ENCODE results near the gene COL5A2. TPM values are rescaled to one million over a fixed set of nuclear protein-coding genes. Genes with fewer than 3 reads are reported as not detected.

The COL5A2 gene
- total RNA-seq, 1 donor from 2014 or later: 64.2 TPM

DNA sequence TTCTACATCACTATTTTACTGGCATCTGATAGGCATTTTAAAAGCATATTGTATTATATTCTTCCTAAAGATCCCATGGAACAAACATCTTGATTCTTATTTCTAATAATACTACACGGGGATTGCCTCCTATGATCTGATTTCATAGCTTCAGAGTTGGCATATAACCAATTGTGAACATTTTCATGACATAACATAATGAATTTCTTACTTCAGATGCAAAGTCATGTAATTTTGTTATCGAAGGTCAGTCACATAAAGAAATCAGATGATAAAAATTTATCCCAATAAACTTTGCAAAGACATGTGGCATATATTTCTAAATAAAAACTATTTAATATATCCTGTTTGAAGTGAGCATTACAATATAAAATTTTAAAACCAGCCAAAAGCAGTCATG is 93.3 kb downstream of the COL5A2 start:
- no peak for DNase-seq (ENCODE audit: low spot score in 2 of 2)
- intact Hi-C loops (cut with DNase I): no loop called here
- Histone ChIP-seq H3K4me3 (no peak overlapping the region), H3K36me3 (peaks cover 23 to 46% of the 10 kb centered on the region in 2 donors), H3K27ac (no peak overlapping the region), H3K4me1 (no peaks in the 10 kb centered on the region), H3K27me3 (no peaks in the 10 kb centered on the region), H3K9me3 (no peaks in the 10 kb centered on the region)
- TF ChIP-seq CTCF (IDR thresholded peaks at IDR 0.05): no peak

DNA sequence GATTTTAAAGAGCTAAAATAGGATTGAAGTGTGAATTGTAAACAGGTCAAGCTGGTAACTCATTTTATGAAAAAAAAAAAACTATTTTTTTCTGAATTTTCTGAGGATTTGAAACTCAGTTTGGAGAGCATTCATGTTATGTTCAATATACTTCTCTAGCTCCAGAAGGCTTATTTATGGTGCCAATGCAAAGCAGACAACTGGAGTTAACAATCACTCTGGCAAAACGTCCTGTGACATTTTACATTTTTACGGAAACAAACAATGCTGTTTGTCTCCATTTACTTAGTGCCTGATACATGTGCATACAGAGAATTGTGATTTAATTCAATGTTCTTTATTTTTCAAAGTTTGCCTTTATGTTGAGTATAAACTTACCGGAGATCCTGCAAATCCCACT is 96.0 kb downstream of the COL5A2 start:
- DNase-seq (ENCODE audit: low spot score in 2 of 2): no peak
- Histone ChIP-seq H3K27me3 (no peaks in the 10 kb centered on the region), H3K4me1 (no peaks in the 10 kb centered on the region), H3K9me3 (no peaks in the 10 kb centered on the region), H3K36me3 (peaks cover 29 to 54% of the 10 kb centered on the region in 2 donors), H3K27ac (no peak overlapping the region), H3K4me3 (no peak overlapping the region)
- no peak for TF ChIP-seq CTCF (IDR thresholded peaks at IDR 0.05)
- intact Hi-C loops (cut with DNase I): no loop called here

- DNase-seq (ENCODE audit: low spot score in 2 of 2): no peak
- H3K27me3 ChIP-seq: no peaks in the 10 kb centered on the region
- no peak for TF ChIP-seq CTCF (IDR thresholded peaks at IDR 0.05)
- no peak overlapping the region for H3K27ac ChIP-seq
- no peaks in the 10 kb centered on the region for H3K9me3 ChIP-seq
- H3K36me3 ChIP-seq: peaks cover 31 to 59% of the 10 kb centered on the region in 2 donors
- H3K4me3 ChIP-seq: no peak overlapping the region
- intact Hi-C loops (cut with DNase I): no loop called here
- H3K4me1 ChIP-seq: no peaks in the 10 kb centered on the region
Measured at GRCh38 chr2:189083106-189083505, 96.5 kb downstream of the COL5A2 start.

DNA sequence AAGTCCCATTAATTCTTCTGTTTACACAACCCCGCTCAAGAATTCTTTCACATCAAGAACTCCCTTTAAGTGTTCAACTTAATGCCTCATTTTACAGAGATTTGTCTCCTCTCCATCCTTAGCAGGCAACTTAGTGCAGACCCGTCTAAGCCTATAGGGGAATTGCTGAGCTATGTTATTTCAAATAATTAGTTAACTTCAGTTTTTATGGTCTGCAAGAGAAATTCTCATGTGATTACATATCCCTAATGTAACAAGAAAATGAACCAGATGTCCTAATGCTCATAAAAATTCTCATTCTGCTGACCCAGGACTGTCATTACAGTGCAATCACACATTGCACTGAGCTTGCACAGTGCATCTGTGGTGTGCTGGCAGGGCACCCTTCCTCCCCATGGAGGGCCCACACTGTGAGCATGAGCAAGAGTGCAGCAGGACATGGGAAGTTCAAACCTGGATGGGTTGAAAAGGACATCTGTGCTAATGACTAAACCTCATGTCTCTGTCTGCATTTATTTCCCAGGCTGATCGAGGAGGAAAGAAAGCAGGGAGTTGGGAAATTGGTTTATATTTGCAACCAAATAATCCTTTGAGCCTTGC is 97.1 kb downstream of the COL5A2 start:
- no peaks in the 10 kb centered on the region for H3K9me3 ChIP-seq
- no peaks in the 10 kb centered on the region for H3K27me3 ChIP-seq
- no peak for TF ChIP-seq CTCF (IDR thresholded peaks at IDR 0.05)
- no peak overlapping the region for H3K27ac ChIP-seq
- no peak for DNase-seq (ENCODE audit: low spot score in 2 of 2)
- no peak overlapping the region for H3K4me3 ChIP-seq
- no peaks in the 10 kb centered on the region for H3K4me1 ChIP-seq
- H3K36me3 ChIP-seq: peaks cover 33 to 65% of the 10 kb centered on the region in 2 donors
- intact Hi-C loops (cut with DNase I): no loop called here

DNA sequence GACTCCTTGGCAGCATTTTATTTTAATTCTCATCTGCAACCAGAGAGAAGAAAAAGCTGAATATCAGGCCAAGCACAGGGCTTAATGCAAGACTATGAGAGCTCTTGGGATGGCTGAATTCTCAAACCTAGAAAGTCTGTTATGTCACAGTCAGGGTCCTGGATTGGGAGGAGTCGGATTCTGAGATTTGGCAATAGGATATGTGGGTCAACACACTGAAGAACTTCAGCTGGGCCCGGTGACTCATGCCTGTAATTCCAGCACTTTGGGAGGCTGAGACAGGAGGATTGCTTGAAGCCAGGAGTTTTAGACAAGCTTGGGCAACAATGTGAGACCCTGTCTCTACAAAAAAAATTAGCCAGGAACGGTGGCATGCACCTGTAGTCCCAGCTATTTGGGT is 103.0 kb downstream of the COL5A2 start:
- Histone ChIP-seq H3K9me3 (no peaks in the 10 kb centered on the region), H3K4me3 (no peak overlapping the region), H3K27ac (peak overlapping the region; percentile 53 to 69), H3K36me3 (peaks cover 19 to 50% of the 10 kb centered on the region in 2 donors), H3K4me1 (peaks cover 0 to 4% of the 10 kb centered on the region in 2 donors), H3K27me3 (no peaks in the 10 kb centered on the region)
- DNase-seq (ENCODE audit: low spot score in 2 of 2): no peak
- TF ChIP-seq CTCF (IDR thresholded peaks at IDR 0.05): no peak
- intact Hi-C loops (cut with DNase I): loop anchor here (10.0 kb wide), 1 partner anchor 552 kb away; no protein-coding TSS in a partner anchor

Data from ascending aorta (tissue), 2 donors.